Measurements from ENCODE around the gene LZTS2. TPM values are rescaled to one million over a fixed set of nuclear protein-coding genes. Genes with fewer than 3 reads are reported as not detected.
A peak's percentile ranks its signal among the peaks of the same experiment; 100 is the strongest.

Gene LZTS2
- total and polyA plus RNA-seq, 2 of the 8 experiments (the other 6 are each of a cell fraction or from before 2014, with no cell fraction given) = 75.7 to 99.5 TPM

- TF ChIP-seq EP300 (IDR thresholded peaks at IDR 0.05; ENCODE audit: borderline replicate concordance in 1 of 2, low read depth in 2 of 2, low read length in 2 of 2) (0 out of 3 replicates have a peak, but pooled peaks of 1 of the 2 experiments have one; percentile 32), RBBP5 (IDR thresholded peaks at IDR 0.05; ENCODE audit: borderline replicate concordance, low read depth, low read length) (peak; percentile 54; the same call in 1 of the 2 replicates), KDM4A (IDR thresholded peaks at IDR 0.05; ENCODE audit: low read depth, low read length, severe bottlenecking) (peak; percentile 73), E2F6 (IDR thresholded peaks at IDR 0.05) (peak; percentile 45; the same call in 1 of the 2 replicates), HDAC6 (IDR thresholded peaks at IDR 0.05; ENCODE audit: low read depth, low read length) (no peak), RXRA (IDR thresholded peaks at IDR 0.05; ENCODE audit: insufficient read depth, low read depth, low read length) (no peak), BCL11A (IDR thresholded peaks at IDR 0.05; ENCODE audit: low read depth in 2 of 2, low read length in 2 of 2) (no peak), EZH2 (IDR thresholded peaks at IDR 0.05; ENCODE audit: low read depth, low read length, severe bottlenecking) (no peak), GTF2F1 (IDR thresholded peaks at IDR 0.05; ENCODE audit: borderline replicate concordance, low read depth, low read length) (no peak), RFX5 (IDR thresholded peaks at IDR 0.05; ENCODE audit: borderline replicate concordance, low read depth, low read length) (no peak), SP1 (IDR thresholded peaks at IDR 0.05; ENCODE audit: low read depth, low read length) (no peak), POLR2AphosphoS5 (IDR thresholded peaks at IDR 0.05; ENCODE audit: low read depth, low read length) (peak; percentile 79), SRF (IDR thresholded peaks at IDR 0.05; ENCODE audit: low read depth, low read length) (no peak), GABPA (IDR thresholded peaks at IDR 0.05; ENCODE audit: borderline replicate concordance, insufficient read depth, low read length) (no peak), ASH2L (IDR thresholded peaks at IDR 0.05; ENCODE audit: low read length) (peak; percentile 11), TAF7 (optimal IDR thresholded peaks at IDR 0.05; ENCODE audit: borderline replicate concordance, low read depth, low read length) (peak; percentile 53), TAF1 (IDR thresholded peaks at IDR 0.05; ENCODE audit: low read depth, low read length) (0 out of 2 replicates have a peak, but pooled peaks have one; percentile 59)
- TF ChIP-seq, protein P1, sequence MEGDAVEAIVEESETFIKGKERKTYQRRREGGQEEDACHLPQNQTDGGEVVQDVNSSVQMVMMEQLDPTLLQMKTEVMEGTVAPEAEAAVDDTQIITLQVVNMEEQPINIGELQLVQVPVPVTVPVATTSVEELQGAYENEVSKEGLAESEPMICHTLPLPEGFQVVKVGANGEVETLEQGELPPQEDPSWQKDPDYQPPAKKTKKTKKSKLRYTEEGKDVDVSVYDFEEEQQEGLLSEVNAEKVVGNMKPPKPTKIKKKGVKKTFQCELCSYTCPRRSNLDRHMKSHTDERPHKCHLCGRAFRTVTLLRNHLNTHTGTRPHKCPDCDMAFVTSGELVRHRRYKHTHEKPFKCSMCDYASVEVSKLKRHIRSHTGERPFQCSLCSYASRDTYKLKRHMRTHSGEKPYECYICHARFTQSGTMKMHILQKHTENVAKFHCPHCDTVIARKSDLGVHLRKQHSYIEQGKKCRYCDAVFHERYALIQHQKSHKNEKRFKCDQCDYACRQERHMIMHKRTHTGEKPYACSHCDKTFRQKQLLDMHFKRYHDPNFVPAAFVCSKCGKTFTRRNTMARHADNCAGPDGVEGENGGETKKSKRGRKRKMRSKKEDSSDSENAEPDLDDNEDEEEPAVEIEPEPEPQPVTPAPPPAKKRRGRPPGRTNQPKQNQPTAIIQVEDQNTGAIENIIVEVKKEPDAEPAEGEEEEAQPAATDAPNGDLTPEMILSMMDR (IDR thresholded peaks at IDR 0.05; ENCODE audit: control extremely low read depth in 1 of 3, insufficient read depth in 1 of 3, low read depth in 1 of 3, low read length in 3 of 3) = peak in 2 of 3 experiments; percentile 69 to 87; a peak in 3 of 4 replicates
- TF ChIP-seq, protein P2, sequence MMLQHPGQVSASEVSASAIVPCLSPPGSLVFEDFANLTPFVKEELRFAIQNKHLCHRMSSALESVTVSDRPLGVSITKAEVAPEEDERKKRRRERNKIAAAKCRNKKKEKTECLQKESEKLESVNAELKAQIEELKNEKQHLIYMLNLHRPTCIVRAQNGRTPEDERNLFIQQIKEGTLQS (IDR thresholded peaks at IDR 0.05; ENCODE audit: insufficient read depth, low read depth, low read length) = no peak
These were observed 442 bp upstream of the LZTS2 start (continued) for GRCh38 chr10:100998991-100999741.
